NK-92 treated with Interleukin-12 subunit alpha and Interleukin-12 subunit beta, amount 100 ng/mL, for 24 hours (cell line): ENCODE data around the gene BUB1.
"Not testable (repeated sequence)": the region's sequence is repeated elsewhere in the genome, so short reads cannot be mapped to it uniquely, and the experiment has no call there.

Experiments
- DNase-seq: peaks from one replicate; lab custom pipeline; 2025; lab: John Stamatoyannopoulos, UW

BUB1 gene

DNA sequence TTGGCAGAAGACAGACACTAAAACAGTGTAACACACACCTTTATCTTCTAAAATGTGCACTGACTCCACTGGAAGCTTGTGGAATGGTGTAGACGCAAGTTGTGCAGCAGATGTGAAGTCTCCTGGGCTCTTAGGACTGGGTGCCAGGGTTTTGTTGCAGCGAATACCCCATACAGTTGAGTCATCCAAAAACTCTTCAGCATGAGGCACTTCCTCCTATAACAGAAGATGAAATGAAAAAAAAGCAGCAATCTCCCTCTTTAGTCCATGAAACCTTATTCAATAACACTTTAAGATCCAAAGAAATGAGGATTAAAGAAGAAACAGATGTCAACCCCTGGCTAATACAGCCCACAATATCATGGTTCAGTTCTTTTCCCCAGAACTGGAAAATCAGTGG lies 22.2 kb downstream of the BUB1 start:
- DNase-seq = no peak

DNA sequence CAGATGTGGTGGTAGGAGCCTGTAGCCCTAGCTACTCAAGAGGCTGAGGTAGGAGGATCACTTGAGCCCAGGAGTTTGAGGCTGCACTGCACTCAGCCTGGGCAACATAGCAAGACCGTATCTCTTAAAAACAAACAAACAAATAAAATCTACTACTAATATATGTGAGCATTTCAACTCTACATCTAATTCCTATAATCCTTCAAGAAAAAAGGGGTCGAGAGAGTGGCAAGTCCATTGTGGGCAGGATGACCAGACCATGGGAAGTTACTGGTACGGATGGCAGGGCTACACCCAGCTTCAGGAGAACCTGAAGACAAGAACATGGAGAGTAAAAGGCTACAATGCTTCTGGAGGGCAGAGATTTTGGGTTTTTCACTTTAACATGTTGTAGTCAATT lies 24.0 kb downstream of the BUB1 start:
- no peak for DNase-seq

DNA sequence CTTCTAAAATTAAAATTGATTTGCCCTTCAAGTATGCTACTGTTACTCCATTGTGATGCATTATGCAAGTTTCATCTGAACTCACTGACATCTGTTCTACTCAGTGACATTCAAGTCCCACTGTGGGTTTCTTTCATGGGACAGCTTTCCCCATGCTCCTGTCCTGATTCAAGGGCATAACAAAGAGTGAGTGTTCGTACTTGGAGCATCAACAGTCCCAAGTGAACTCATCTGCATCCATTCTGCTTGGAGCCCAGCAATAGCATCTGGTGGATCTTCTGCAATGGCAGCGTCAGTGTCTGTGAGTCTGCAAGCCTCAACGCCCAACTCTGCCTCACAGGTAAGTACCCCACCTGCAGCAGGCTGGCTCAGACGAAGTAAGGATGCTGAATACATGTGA lies 27.5 kb downstream of the BUB1 start:
- DNase-seq = no peak

DNA sequence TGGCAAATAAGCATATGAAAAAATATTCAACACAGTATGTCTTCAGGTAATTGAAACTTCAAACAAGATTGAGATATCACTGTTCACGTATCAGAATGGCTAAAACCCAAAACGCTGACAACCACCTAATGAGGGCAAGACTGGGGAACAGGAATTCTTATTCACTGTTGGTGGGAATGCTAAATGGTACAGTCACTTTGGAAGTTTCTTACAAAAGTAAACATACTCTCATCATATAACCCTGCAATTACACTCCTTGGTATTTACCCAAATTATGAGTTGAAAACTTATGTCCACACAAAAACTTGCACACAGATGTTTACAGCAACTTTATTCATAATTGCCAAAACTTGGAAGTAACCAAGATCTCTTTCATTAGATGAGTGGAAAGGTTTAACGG lies 30.1 kb downstream of the BUB1 start:
- no peak for DNase-seq

DNA sequence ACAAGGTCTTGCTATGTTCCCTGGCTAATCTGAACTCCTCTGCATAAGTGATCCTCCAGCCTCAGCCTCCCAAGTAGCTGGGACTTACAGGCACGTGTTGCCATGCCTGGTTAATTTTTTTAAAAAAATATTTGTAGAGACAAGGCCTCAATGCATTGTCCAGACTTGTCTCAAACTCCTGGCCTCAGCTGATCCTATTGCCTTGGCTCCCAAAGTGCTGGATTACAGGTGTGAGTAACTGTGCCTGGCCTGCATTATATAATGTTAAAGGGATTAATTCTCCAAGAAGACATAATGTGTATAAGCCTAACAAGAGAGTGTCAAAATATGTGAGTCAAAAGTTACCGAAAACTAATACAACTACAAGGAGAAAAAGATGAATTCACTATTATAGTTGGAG lies 32.2 kb downstream of the BUB1 start:
- no peak for DNase-seq

DNA sequence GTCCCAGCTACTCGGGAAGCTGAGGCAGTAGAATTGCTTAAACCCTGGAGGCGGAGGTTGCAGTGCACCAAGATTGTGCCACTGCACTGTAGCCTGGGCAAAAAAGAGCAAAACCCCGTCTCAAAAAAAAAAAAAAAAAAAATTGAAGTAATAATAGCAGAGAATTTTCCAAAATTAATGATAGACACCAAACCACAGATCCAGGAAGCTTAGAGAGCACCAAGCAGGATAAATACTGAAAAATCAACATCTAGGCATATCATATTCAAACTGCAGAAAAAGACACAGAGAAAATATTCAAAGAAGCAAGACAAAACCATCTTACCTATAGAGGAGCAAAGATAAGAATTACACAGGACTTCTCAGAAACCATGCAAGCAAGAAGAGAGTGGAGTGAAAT lies 33.5 kb downstream of the BUB1 start:
- no peak for DNase-seq

DNA sequence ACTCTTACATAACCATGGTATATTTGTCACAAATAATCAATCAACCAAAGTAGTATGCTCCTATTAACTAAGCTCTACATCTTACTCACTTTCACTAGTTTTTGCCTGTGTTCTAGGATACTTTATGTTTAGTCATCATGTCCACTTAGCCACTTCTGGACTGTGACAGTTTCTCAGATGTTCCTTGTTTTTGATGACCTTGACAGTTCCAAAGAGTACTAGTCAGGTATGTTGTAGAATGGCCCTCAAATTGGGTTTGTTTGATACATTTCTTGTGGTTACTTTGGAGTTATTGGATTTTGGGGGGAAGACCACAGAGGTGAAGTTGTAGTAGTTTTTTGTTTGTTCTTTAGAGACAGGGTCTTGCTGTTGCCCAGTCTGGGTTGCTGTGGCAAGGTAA lies 35.5 kb downstream of the BUB1 start:
- no peak for DNase-seq

DNA sequence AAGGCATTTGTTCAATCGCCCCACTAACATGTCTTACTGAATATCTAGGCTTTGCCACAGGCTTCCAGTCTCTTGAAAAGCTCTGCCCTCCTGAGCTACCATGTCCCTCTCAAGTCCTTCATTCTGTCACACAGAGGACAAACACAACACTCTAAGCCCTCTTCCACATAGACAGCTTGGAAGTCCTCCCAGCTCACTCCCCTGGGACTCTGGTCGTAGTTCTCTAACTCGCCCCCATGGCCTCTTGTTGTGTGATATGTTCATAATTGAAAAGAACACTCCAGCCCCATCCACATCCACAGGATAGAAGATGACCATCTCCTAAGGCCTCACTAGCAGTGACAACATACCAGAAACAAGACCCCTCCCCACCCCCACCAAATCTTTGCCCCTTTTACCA lies 37.9 kb downstream of the BUB1 start:
- DNase-seq = no peak

DNA sequence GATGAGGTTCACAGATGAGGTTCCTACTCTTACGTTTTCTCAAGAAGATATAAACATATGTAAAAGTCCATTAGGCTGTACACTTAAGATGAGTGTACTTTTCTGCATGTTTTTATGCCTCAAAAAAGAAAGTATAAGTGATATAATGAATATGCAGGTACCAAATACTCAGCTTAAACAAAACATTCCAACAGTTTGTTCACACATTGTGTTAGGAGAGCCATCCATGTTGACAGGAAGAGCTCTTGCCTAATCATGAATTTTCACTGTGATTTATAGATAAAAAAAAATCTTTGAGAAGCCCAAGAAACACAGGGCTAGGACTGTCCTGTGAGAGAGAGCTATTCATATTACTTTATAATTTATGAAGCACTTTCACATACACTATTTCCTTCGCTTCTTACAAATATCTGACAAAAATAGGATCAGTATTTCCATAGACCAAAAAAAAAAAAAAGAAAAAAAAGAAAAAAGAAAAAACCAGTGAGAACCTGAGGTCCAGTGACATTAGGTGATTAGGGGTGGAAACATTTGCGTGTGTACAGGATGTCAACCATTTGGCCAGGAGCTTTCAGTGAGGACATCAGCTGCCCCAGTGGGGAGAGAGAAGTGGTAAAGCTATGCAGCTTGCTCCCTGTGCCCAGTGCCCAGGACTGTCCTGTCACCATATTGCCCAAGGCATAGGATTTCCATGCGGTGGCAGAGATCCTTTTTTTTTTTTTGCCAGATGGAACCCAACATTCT lies 38.7 kb downstream of the BUB1 start:
- DNase-seq = no peak

DNA sequence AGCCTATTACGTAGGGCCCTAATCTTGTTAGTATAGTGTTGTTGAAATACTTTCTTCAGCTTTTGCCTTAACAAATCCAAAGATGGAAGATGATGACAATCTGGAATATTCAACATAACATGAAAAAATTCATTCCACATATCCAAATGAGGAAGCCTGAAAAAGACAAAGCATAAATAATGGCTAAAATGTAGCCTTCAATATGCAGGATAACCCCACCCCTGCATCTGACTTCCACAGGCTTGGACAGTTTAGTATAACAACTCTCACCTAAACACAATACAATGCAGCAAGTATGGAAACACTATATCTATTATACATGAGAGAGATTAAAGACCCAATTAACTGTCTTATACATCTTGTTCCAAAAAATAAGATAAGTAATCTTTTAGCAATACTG lies 39.9 kb downstream of the BUB1 start:
- no peak for DNase-seq

DNA sequence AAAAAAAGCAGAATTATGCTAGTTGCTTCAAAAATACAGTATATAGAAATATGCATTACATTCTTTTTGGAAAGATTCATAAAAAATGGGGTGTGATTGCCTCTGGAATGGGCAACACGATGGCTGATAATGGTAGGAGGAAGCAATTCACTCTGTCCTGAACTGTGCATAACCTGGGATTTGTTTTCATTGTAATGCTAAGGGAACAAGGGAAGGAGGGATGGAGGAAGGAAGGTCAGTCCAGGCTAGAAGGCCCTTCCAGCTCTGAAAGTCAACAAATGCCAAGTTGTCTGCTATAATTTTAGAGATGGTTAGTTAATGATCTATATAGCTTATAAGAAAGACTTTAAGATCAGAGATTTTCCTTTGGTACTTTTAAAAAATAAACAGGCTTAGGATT lies 40.8 kb downstream of the BUB1 start:
- no peak for DNase-seq

DNA sequence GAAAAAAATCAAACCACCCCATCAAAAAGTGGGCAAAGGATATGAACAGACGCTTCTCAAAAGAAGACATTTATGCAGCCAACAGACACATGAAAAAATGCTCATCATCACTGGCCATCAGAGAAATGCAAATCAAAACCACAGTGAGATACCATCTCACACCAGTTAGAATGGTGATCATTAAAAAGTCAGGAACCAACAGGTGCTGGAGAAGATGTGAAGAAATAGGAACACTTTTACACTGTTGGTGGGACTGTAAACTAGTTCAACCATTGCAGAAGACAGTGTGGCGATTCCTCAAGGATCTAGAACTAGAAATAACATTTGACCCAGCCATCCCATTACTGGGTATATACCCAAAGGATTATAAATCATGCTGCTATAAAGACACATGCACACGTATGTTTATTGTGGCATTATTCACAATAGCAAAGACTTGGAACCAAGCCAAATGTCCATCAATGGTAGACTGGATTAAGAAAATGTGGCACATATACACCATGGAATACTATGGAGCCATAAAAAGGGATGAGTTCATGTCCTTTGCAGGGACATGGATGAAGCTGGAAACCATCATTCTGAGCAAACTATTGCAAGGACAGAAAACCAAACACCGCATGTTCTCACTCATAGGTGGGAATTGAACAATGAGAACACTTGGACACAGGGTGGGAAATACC lies 41.8 kb downstream of the BUB1 start:
- not testable (repeated sequence) for DNase-seq

DNA sequence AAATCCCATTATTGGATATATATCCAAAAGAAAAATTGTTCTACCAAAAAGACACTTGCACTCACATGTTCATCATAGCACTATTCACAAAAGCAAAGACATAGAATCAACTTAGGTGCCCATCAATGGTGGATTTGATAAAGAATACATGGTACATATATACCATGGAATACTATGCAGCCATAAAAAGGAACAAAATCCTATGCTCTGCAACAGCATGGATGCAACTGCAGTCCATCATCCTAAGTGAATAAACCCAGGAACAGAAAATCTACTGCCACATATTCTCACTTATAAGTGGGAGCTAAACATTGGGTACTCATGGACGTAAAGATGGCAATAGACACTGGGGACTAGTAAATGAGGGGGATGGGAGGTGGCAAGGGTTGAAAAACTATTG lies 50.5 kb downstream of the BUB1 start:
- DNase-seq = not testable (repeated sequence)

DNA sequence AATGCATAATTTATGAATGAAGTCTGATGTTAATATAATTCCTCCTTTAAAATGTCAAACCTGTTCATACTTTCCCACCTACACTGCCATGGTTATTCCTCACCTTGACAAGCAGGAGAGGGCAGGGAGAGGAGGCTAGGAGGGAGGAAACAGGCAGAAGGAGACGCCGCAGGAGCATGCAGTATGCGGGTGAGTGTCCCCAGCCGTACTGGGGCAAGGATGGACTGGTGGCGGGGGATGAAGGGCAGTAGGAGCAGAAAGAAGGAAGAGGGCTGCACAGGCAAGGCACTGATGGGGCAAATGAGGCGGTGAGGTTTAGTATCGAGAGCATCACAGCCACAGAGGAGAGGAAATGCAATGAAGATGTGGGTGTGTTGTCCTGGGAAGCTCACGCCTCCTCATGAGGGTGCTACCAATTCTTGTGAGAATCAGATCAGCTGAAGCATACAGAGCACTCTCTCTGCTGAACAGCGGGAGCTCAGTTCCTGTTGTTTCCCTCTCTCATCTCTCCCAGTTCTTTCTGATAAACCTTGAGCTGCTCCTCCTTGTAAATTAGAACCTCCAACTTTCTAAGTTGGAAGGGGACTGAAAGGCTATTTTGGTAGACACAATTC lies 58.4 kb downstream of the BUB1 start:
- not testable (repeated sequence) for DNase-seq

DNA sequence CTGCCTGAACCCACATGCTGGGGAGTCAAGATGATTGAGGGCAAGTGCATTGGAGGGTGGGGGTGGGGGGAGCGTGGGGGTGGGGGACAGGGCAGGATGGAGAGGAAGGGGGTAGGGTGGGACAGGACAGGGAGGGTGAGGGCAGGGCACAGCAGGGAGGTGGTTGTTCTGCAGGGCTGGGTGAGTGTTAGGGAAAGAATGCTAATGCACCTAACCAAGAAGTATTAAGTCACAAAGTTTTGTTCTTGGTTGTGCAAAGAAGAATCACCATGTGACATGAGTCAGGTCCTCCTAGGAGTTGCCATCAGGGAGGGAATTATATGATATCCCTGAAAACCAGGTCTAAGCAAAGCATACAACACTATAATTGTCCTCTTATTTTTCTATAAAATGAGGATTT lies 63.9 kb downstream of the BUB1 start:
- DNase-seq = not testable (repeated sequence)

DNA sequence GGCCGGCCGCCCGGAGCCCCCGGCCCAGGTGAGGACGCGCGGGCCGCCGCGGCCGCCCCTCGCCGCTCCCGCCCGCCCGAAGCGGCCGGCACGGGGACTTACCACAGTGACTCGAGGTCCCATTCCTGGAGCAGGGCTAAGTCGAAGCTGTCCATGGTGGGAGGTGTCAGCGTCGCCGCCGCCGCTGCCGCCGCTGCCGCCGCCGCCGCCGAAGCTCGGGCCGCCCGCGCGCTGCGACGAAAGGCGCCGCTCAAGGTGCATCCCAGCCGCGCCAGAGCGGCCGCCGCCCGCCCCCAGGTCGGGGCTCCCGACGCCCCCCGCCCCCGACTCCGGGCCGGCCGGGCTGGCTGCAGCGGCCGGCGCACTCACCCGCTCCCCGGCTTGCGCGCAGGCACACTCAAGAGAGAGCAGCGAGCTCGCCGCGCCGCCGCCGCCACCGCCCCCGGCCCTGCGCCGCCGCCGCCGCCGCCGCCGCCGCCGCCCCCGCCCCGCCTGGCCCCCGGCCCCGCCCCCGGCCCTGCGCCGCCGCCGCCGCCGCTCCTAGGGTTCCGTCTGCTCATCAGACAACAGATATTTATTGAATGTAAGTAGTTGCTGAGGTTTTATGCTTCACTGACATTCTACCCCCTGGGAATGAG lies 67.1 kb downstream of the BUB1 start:
- not testable (repeated sequence) for DNase-seq

DNA sequence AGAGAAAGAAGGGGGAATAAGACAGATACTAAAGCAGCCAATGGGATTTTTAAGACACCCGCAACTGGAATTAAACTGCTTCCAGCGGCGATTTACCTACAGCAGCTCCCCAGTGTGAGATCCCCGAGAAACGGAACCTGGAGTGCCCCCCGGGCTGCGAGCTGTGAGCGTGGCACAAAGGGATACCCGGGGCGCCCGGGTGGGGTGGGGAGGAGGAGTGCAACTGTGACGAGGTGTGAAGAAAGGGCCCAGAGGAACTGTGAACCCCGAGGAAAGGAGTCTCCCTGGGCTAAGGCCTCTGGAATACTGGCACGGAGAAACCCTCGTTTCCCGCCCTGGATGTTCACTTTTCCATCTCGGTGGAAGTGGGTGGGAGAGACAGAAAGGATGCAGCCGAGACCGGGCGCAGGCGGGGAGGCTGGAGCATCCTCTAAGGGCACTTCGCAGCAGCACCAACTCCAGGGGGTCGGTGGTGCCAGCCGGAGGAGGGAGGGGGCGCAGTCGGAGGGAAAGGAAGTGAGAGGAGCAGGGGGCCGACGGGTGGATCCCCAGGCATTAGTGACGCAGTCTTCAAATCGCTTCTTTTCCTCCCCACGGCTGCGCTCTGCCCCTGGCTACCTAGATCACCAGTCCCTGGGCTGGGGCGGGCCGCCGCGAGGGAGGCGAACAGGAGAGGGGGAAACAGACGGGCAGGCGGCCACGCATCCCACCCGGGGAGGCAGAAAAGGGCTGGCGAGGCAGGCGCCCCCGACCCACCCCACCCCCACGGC lies 67.8 kb downstream of the BUB1 start:
- not testable (repeated sequence) for DNase-seq

DNA sequence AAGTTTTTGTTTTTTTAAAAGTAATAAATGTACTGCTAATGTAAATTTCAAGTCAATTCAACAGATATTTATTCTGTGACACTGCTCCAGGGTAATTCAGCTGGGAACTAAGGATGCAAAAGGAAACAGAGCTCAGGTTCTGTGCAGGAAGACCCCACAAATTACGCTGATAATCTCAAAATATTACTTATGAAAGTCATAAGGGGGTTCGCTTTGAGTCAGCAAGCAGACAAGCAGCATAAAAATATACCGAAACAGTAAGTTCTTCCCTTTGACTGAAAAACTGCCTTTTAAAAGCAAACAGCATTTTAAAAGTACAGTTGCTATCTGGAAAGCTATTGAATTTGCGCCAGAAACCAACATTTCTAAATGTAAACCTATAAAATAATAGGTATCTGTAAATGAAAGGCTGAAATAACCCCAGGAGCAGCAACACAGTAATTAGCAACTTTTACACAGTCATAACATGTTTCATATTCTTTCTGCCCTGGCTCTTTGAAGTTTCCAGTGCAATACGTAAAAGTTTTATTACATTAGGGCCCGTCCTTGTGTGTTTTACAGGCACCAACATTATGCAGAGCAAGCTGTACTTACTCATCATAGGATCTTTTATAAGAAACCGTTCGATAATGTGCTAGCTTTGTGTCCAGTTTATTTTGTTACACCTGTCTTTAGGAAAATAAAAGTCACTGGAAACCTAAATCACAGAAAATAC lies 68.9 kb downstream of the BUB1 start:
- DNase-seq = not testable (repeated sequence)

DNA sequence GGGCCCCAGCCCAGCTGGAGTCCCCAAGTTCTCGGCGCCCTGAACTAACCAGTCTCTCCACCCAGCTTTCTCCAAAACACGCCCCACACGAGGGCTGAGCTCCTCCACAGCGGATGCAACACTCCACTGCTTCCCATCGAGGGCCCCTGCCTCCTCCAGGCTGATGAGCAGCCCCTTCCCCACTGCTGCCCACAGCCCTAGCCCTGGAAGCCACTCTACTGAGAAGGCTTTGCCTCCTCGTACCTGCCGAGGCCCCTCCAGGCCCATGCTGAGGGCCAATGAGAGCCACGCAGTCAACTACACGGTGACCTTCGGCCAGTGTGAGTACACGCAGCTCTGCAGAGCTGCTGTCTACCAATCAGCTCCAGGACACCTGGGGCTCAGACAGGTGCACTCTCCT lies 72.8 kb downstream of the BUB1 start:
- DNase-seq = not testable (repeated sequence)

DNA sequence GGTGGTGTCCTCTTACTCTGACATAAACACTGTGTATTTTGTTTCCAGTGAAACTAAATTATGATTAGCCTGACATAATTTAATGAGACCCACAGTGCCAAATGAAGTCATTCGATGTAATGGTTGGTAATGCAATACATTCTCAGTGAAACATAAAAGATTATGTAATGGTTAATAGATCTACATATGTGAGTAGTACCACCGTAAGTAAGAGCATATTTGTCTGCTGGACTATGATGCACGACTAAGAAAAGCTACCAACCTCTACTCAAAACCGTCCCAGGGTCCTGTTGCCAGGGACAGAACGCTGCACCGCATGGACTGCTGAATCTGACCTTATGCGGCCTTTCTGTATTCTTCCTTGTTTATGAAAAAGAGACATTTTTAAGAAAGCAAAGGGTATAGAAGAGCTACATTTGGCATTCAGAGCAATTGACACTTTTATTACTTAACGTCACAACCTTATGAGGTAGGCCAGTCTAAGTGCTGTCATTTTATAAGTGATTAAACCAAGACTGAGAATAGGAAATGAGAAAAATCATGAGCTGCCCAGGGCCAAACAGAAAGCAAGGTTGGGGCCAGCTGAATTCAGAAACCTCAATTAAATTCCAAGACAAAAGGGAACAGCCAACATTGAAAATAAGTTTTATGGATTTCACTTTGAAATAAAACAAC lies 73.8 kb downstream of the BUB1 start:
- DNase-seq = not testable (repeated sequence)

DNA sequence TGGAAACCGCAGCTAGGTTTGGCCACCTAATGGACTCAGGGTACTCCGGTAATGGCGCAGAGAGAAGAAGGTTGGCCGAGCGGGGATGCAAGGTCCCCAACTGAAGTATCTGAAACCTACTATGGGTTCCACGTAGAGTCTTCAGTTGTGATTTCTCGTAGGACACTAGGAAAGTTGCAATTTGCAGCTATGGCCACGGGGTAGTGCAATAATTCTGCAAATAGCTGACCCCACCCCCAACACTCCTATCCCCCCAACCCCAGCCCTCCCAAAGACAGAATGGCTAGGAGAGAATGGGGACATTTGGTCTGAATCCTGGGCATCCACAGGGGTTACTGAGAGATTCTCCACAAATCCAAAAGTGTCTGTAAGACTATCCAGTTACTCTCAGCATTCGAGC lies 75.7 kb downstream of the BUB1 start:
- DNase-seq = not testable (repeated sequence)
